Chondrocyte (in vitro differentiated cells): Measurements from ENCODE around the gene DAPK1. TPM values are rescaled to one million over a fixed set of nuclear protein-coding genes. Genes with fewer than 3 reads are reported as not detected.

ENCODE experiments used
- DNase-seq: peaks from one replicate; pipeline ENCODE4 v3.0.0; 2021; ENCODE audit warnings: mixed read lengths, low spot score
- H3K27ac Mint-ChIP-seq: one replicate; pipeline ENCODE4 v1.8.0; 2021; ENCODE audit warnings: mild to moderate bottlenecking, moderate library complexity, mixed read lengths; ENCODE audit not compliant: unreplicated experiment
- H3K27me3 Mint-ChIP-seq: 2 replicates; pipeline ENCODE4 v1.8.0; 2021; ENCODE audit warnings: low read depth, mixed read lengths
- H3K36me3 Mint-ChIP-seq: 2 replicates; pipeline ENCODE4 v1.8.0; 2021; ENCODE audit warnings: low read depth, mixed read lengths
- H3K4me1 Mint-ChIP-seq: 2 replicates; pipeline ENCODE4 v1.8.0; 2021; ENCODE audit warnings: low read depth, mild to moderate bottlenecking, mixed read lengths
- H3K4me3 Mint-ChIP-seq: one replicate; pipeline ENCODE4 v1.8.0; 2021; ENCODE audit warnings: mild to moderate bottlenecking, moderate library complexity, mixed read lengths; ENCODE audit not compliant: unreplicated experiment
- H3K9me3 Mint-ChIP-seq: 2 replicates; pipeline ENCODE4 v1.8.0; 2021; ENCODE audit warnings: low read depth, mixed read lengths
- total RNA-seq: library from RNA; stranded (reverse); gene quantifications from 3 replicates; pipeline ENCODE4 v1.2.1, GENCODE V29; 2021
- TF ChIP-seq, protein P1 (sequence below): fragments of 200-600 bp; sonication (generic); IDR thresholded peaks from 2 replicates; pipeline ENCODE4 v1.5.0; 2021; ENCODE audit warnings: antibody characterized with exemption, mild to moderate bottlenecking, moderate library complexity

Gene DAPK1
- total RNA-seq, 1 donor from 2014 or later: 87.9 TPM

DNA sequence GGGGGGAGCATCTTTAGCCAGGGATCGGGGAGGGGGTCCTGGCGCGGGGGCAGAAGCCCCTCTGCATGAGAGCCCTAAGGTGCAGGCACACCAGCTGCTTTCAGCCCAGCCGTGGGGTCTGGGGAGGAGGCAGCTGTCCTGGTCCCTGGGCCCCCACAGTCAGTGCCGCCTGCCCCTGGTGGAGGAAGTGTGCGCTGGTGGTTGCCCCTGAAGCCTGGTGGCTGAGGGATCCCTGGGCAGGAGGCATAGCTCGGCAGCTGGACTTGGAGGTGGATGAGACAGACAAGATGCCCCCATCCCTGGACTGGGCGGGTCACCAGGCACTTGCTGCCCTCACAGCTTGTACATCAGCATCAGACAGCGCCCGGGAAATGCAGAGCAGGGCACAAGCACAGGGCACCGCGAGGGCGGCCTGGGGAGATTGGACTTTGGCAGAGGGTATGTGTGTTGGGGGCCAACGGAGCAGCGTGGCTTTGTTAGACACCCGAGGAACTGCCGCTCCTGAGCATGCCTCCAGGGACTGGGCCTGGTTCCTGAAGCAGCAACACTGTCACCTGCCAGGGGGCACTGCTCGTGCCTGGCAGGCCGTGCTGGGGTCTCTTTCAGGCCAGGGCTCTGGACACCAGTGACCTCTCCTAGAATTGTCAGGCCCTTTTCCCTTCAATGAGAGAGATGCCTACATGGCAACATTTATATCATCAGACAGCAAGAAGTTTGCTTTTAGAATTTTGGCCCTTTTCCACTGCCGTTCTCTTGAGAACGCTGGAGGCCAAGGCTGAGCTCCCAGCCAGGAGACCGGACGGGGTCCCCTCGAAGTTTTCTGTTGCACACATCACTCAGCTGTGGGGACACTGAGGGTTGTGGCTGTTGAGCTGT lies 186.3 kb downstream of the DAPK1 start:
- TF ChIP-seq, protein P1, sequence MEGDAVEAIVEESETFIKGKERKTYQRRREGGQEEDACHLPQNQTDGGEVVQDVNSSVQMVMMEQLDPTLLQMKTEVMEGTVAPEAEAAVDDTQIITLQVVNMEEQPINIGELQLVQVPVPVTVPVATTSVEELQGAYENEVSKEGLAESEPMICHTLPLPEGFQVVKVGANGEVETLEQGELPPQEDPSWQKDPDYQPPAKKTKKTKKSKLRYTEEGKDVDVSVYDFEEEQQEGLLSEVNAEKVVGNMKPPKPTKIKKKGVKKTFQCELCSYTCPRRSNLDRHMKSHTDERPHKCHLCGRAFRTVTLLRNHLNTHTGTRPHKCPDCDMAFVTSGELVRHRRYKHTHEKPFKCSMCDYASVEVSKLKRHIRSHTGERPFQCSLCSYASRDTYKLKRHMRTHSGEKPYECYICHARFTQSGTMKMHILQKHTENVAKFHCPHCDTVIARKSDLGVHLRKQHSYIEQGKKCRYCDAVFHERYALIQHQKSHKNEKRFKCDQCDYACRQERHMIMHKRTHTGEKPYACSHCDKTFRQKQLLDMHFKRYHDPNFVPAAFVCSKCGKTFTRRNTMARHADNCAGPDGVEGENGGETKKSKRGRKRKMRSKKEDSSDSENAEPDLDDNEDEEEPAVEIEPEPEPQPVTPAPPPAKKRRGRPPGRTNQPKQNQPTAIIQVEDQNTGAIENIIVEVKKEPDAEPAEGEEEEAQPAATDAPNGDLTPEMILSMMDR: no peak
- DNase-seq: no peak
- Mint-ChIP-seq H3K27me3 (no peaks in the 10 kb centered on the region), H3K4me1 (peaks cover 22% of the 10 kb centered on the region), H3K9me3 (no peaks in the 10 kb centered on the region), H3K4me3 (no peak overlapping the region), H3K27ac (peak overlapping the region; percentile 49), H3K36me3 (peaks cover 30% of the 10 kb centered on the region)

DNA sequence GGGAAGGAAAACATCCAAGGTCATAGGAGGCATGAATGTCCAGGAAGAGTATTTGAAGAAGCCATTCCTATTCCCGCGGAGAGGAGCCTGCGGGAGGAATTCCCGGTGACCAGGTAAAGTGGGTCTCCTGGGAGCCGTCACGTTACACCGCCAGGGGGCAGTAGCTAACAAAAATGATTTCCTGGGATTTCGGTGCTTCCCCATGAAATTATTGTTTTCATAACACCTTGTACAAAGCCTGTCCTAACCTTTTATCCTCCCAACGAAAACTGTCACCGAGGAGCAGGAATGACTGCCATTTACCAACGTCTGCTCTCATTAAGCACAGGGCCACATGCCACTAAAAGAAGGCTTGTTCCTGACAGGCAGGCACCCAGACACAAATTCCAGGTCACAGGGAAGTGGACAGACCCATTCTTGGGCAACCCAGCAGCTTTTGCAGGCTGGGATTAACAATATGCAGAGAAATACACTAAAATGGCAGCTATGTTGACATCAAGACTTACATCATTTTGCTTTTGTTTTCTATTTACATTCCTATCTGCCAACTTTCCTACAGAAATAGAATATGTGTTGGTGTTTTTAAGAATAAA lies 187.1 kb downstream of the DAPK1 start:
- peak overlapping the region; percentile 49 for H3K27ac Mint-ChIP-seq
- H3K9me3 Mint-ChIP-seq: peaks cover 6% of the 10 kb centered on the region
- H3K36me3 Mint-ChIP-seq: peaks cover 36% of the 10 kb centered on the region
- peaks cover 22% of the 10 kb centered on the region for H3K4me1 Mint-ChIP-seq
- no peak overlapping the region for H3K4me3 Mint-ChIP-seq
- TF ChIP-seq, protein P1: peak; percentile 88
- H3K27me3 Mint-ChIP-seq: no peaks in the 10 kb centered on the region
- DNase-seq: no peak

DNA sequence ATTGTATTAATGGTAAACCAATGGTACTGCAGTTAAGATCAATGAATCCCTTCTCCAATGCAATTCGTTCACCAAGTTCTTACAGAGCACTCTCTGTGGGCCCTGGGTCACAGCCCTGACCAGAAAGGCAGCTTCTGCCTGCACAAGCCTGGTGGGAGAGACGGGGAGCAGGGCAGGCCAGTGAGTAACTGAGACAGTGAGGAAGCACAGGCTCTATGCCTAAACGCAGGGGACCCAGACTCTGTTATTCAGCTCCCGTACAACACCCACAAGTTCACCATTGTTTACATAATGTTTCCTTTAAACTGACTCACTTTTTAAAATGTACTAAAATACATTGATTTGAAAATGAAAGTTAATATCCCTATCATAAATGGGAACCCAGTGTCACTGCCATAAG lies 187.8 kb downstream of the DAPK1 start:
- DNase-seq: no peak
- TF ChIP-seq, protein P1: no peak
- H3K4me3 Mint-ChIP-seq: no peak overlapping the region
- H3K27me3 Mint-ChIP-seq: no peaks in the 10 kb centered on the region
- peaks cover 40% of the 10 kb centered on the region for H3K36me3 Mint-ChIP-seq
- H3K9me3 Mint-ChIP-seq: peaks cover 11% of the 10 kb centered on the region
- H3K27ac Mint-ChIP-seq: peak overlapping the region; percentile 29
- H3K4me1 Mint-ChIP-seq: peaks cover 22% of the 10 kb centered on the region

DNA sequence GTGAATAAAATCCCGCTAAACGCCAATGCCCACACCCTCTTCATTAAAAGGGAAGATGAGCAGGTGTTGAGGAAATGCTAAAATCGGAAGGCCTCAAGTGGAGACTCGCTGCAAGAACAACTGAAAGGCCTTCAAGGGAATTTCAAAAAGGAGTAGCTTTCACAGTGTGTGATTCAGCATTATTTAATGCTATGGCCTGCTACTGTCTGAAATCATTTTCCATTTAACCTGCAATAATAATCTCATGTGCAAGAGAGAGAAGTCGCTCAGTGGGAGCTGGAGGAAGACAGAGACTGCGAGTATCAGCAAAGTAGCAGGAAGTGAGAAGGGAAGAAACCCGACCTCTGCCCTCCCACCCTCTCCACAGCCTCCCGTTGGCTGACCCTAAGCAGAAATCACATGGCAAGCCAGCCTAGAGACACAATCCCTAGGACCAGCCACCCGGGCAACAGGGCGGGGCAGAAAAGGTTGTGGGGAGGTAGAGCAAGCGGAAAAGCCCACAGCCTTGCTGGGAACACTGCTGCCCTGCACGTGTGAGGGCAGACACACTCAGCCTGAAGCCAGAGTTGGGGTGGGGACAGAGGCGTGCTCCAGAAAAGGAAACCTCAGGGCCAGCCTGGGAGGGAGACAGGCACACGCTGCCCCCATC lies 188.3 kb downstream of the DAPK1 start:
- H3K36me3 Mint-ChIP-seq: peaks cover 36% of the 10 kb centered on the region
- TF ChIP-seq, protein P1: no peak
- H3K4me1 Mint-ChIP-seq: peaks cover 22% of the 10 kb centered on the region
- DNase-seq: no peak
- H3K27ac Mint-ChIP-seq: peak overlapping the region; percentile 42
- H3K9me3 Mint-ChIP-seq: peaks cover 11% of the 10 kb centered on the region
- no peaks in the 10 kb centered on the region for H3K27me3 Mint-ChIP-seq
- no peak overlapping the region for H3K4me3 Mint-ChIP-seq

DNA sequence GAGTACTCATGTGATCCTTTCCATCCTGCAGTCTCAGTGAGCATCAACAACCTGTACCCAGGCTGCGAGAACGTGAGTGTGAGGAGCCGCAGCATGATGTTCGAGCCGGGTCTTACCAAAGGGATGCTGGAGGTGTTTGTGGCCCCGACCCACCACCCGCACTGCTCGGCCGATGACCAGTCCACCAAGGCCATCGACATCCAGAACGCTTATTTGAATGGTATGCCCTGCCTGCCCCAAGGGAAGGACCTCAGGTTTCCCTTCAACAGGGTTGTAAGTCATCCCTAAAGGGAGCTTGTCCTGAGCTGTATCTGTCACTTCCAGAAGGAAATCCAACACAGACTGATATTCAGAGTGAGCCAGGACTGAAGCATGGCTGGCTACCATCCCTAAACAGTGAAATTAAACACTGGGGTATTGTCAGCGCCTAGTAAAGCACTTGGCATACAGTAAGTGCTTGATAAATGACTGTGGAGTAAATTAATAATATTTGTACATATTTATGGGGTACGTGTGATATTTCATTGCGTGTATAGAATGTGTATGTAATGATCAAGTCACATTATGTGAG lies 188.9 kb downstream of the DAPK1 start:
- TF ChIP-seq, protein P1: no peak
- Mint-ChIP-seq H3K4me1 (peaks cover 22% of the 10 kb centered on the region), H3K36me3 (peaks cover 33% of the 10 kb centered on the region), H3K4me3 (no peak overlapping the region), H3K27ac (no peak overlapping the region), H3K9me3 (peaks cover 11% of the 10 kb centered on the region), H3K27me3 (no peaks in the 10 kb centered on the region)
- no peak for DNase-seq
